T-helper 17 cell (primary cell): Measurements from ENCODE around the gene ZNF644. TPM values are rescaled to one million over a fixed set of nuclear protein-coding genes. Genes with fewer than 3 reads are reported as not detected.
"Not testable (repeated sequence)": the region's sequence is repeated elsewhere in the genome, so short reads cannot be mapped to it uniquely, and the experiment has no call there.

Experiments
- ATAC-seq: fragments of 150-1000 bp; cut with Tn5 transposase; 2 replicates; pipeline ENCODE4 v1.10.0; 2021; ENCODE audit warnings: mild to moderate bottlenecking, moderate library complexity
- DNase-seq, 3 donors: peaks; one replicate each; pipeline versions ENCODE4 v3.0.0 to v3.0.0-alpha.2; 2020 to 2021
- H3K9me3 ChIP-seq: one replicate; pipeline ENCODE4 v1.7.0; 2013; ENCODE audit warnings: low read length, mild to moderate bottlenecking; ENCODE audit not compliant: control insufficient read depth, poor library complexity, severe bottlenecking
- H3K27ac Mint-ChIP-seq: one replicate; pipeline ENCODE4 v1.8.0; 2022; ENCODE audit warnings: mild to moderate bottlenecking, moderate library complexity, mixed read lengths
- H3K27me3 Mint-ChIP-seq: one replicate; pipeline ENCODE4 v1.8.0; 2022; ENCODE audit warnings: mixed read lengths
- H3K36me3 Mint-ChIP-seq: one replicate; pipeline ENCODE4 v1.8.0; 2022; ENCODE audit warnings: low read depth, mixed read lengths
- H3K4me1 Mint-ChIP-seq: one replicate; pipeline ENCODE4 v1.8.0; 2022; ENCODE audit warnings: mild to moderate bottlenecking, mixed read lengths
- H3K4me3 Mint-ChIP-seq: one replicate; pipeline ENCODE4 v1.8.0; 2022; ENCODE audit warnings: mild to moderate bottlenecking, moderate library complexity, mixed read lengths
- total RNA-seq, 4 donors: library from RNA in 2 of 4; stranded (reverse) in 2 of 4; gene quantifications; one replicate each; pipeline ENCODE4 v1.2.3 and lab custom pipeline; 2022 to 2026

Gene ZNF644
- total RNA-seq, 2 donors from 2014 or later: 126 to 136 TPM

DNA sequence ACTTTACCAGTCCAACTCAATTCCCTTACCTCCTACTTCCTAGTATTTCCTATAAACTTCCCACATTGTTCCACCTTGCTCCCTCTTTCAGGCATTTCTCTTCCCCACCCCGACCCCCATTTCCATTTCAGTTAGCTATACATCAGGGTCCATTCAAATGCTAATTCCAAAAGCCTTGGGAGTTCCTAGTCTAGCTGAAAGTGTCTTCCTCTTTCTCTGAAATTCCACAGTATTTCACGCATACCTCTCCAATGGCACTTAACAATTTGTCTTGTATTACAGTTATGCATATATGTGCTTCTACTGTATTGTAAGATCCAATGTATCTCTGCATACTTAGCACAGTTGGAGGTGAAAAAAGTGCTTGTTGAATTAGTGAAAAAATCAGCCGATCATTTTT lies 94.9 kb downstream of the ZNF644 start:
- Mint-ChIP-seq H3K4me3 (no peak overlapping the region), H3K4me1 (peaks cover 47% of the 10 kb centered on the region)

DNA sequence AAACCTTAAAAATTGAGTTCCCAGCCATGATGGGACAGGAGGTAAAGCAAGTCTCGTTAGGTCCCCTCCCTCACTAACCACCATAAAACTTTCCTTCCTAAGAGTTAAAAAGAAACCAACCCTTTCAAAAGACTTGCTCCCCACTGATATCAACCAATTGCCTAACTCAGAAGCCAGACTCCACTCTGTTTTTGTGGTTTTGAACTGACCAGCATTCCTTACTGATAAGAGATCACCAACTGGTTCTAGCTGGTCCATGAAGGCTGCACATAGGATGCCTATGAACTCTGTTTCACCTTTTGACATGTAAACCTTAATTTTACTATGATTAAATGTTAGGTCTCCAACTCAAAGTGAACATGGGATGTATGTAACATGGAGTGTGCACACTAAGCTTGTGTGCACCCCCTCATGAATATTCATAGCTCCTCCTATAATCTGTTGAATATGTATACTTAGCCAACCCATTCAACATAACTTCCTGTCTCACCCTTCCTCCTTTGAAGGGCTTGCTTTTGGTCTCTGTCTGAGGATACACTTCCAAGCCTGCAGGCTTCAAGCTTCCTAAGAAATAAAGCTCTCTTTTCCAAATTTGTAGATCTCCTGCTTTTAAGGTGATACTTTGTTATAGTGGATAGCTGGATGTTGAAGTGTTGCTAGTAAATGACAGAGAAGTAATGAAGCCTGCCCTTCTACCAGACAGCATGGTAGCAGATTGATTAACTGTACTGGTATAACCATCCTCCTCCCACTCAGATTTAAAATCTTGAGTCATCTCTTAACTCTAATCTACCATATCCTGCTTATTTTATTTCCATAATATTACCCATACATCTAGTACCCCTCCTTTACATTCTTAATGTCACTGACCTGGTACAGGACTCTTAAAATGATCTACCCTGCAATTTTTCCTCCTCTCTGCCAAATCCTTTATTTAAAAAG lies 95.6 kb downstream of the ZNF644 start:
- ATAC-seq (peak; percentile 34), DNase-seq (no peak)
- H3K4me3 Mint-ChIP-seq: no peak overlapping the region
- H3K4me1 Mint-ChIP-seq: peaks cover 47% of the 10 kb centered on the region
- no peaks in the 10 kb centered on the region for H3K27me3 Mint-ChIP-seq
- peak overlapping the region; percentile 0 for H3K27ac Mint-ChIP-seq
- no peaks in the 10 kb centered on the region for H3K9me3 ChIP-seq
- peaks cover 2% of the 10 kb centered on the region for H3K36me3 Mint-ChIP-seq

More for the DNA sequence above, 94.9 kb downstream of the ZNF644 start:
- ATAC-seq (no peak), DNase-seq (no peak)
- no peak overlapping the region for H3K27ac Mint-ChIP-seq
- H3K9me3 ChIP-seq: no peaks in the 10 kb centered on the region
- H3K36me3 Mint-ChIP-seq: peaks cover 2% of the 10 kb centered on the region
- H3K27me3 Mint-ChIP-seq: no peaks in the 10 kb centered on the region

DNA sequence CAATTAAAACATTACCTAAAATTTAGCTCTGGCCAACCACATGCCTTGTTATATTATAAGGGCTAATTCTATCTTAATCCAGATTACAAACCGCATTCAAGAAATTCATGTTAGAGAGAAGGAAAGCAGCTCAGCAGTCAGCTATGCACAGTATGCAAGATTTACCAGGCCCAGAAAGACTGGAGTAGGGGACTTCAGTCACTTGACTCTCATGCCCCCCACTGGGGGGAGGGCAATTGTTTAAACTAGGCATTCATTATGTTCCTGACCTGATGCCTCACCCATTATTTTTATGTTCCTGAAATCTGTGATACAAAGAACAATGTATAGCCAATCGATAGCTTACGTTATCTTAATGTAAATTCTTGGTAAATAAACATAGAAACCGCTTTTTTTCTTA lies 96.9 kb downstream of the ZNF644 start:
- no peak overlapping the region for H3K4me3 Mint-ChIP-seq
- peaks cover 2% of the 10 kb centered on the region for H3K36me3 Mint-ChIP-seq
- DNase-seq: no peak
- no peaks in the 10 kb centered on the region for H3K27me3 Mint-ChIP-seq
- H3K9me3 ChIP-seq: no peaks in the 10 kb centered on the region
- ATAC-seq: no peak
- H3K27ac Mint-ChIP-seq: no peak overlapping the region
- peaks cover 48% of the 10 kb centered on the region for H3K4me1 Mint-ChIP-seq

DNA sequence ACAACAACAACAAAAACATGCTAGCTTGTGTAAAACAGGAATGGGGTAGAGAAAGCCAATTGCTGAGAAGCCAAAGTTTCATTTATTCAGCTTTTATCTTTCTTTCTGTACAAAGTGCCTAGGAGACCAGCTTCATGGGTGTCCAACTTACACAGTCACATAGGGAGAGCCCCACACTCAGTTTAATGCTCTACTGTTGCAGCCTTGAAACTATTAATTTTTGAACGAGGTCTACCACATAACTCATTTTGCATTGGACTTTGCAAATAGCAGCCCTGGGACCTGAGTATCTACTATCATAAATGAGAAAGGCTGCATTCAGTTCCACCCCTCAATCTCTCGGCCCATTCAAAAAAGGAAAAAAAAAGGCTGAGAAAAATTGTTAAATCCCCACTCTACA lies 98.8 kb downstream of the ZNF644 start:
- no peaks in the 10 kb centered on the region for H3K36me3 Mint-ChIP-seq
- no peaks in the 10 kb centered on the region for H3K9me3 ChIP-seq
- H3K27me3 Mint-ChIP-seq: no peaks in the 10 kb centered on the region
- peaks cover 51% of the 10 kb centered on the region for H3K4me1 Mint-ChIP-seq
- H3K27ac Mint-ChIP-seq: peak overlapping the region; percentile 56
- H3K4me3 Mint-ChIP-seq: no peak overlapping the region
- ATAC-seq (no peak), DNase-seq (no peak)

DNA sequence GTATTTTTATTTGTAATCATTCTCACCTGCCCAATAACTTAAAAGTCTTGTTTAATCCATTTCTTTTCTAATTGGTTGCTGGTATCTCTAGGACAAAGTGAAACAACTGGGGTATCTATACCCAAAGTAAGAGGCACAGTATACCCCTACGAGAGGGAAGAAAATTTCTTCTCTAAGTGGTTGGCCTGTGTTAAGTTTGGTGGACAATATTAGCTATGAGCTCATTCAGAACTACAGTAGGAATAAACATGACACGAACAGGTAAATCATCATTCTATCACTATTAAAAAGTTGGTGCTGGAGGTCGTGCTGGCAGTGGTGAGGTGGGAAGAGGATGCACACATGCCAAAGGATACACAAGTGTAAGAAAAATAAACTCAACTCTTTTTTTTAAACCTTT lies 99.6 kb downstream of the ZNF644 start:
- no peaks in the 10 kb centered on the region for H3K27me3 Mint-ChIP-seq
- H3K9me3 ChIP-seq: no peaks in the 10 kb centered on the region
- peak overlapping the region; percentile 22 for H3K4me3 Mint-ChIP-seq
- DNase-seq: no peak
- peaks cover under 1% of the 10 kb centered on the region for H3K36me3 Mint-ChIP-seq
- ATAC-seq: no peak
- peaks cover 51% of the 10 kb centered on the region for H3K4me1 Mint-ChIP-seq
- peak overlapping the region; percentile 56 for H3K27ac Mint-ChIP-seq

DNA sequence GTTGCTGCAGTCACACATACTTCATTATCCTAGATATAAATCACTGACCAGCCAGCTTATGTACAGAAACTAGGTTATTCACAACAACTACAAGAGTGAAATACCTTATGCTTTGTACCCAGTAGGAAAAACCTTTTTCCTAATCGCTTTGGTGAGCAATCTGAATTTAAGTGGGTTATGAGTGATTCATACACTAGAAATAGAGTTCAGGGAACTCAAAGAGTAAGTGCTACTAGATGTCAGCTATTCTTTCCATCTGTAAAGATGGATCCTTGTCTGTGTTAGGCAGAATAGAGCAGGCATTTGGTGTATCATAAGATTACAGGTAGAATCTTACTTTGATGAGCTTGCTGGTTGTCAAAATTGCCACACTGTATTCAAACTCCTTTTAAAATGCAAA lies 101.9 kb downstream of the ZNF644 start:
- peaks cover 3% of the 10 kb centered on the region for H3K36me3 Mint-ChIP-seq
- peak; percentile 35 for ATAC-seq
- H3K4me3 Mint-ChIP-seq: no peak overlapping the region
- no peaks in the 10 kb centered on the region for H3K9me3 ChIP-seq
- DNase-seq: no peak
- H3K27ac Mint-ChIP-seq: peak overlapping the region; percentile 65
- H3K4me1 Mint-ChIP-seq: peaks cover 41% of the 10 kb centered on the region
- H3K27me3 Mint-ChIP-seq: no peaks in the 10 kb centered on the region

DNA sequence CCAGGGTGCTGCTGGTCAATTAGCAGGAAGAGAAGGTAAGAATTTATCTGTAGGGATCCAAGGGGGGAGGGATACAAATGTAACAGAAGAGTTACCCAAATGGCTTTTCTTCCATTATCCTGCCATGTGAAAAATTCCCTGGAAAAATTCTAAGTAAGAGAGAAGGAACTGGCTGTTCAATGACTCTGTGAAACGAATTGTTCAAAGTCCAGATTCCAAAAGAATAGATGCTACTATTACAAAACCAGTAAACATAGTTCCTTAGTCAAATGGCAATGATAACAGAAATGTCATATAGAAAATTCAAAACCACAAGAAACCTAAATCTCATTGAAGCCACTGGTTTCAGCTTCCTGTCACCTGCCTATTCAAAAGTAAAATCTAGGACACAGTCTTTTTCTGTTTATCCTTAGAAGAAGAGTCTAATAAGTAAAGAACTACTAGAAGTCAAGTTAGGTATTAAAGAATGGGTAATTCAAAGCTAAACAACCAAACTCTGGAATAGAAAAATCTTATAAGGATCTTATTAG lies 102.6 kb downstream of the ZNF644 start:
- Mint-ChIP-seq H3K27ac (no peak overlapping the region), H3K4me1 (peaks cover 38% of the 10 kb centered on the region), H3K36me3 (peaks cover 3% of the 10 kb centered on the region), H3K4me3 (peak overlapping the region; percentile 47), H3K27me3 (no peaks in the 10 kb centered on the region)
- no peaks in the 10 kb centered on the region for H3K9me3 ChIP-seq
- DNase-seq (no peak), ATAC-seq (peak; percentile 74)

DNA sequence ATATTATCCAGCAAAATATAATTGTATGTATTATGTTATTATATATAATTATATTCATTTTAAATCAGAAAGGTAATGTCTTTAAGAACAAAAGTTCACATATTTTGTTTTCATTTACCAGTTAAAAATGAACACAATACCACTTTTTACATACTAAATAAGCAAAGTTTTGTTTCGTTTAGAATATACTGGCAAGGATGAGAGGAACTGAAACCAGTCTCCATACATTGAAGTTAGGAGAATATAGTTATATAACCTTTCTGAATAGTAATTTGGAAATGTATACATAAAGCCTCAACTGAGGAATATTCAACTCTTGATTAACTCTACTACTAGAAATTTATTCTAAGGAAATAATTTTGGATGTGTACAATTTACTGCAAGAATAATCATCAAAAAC lies 110.5 kb downstream of the ZNF644 start:
- no peak for DNase-seq
- H3K36me3 Mint-ChIP-seq: no peaks in the 10 kb centered on the region
- H3K9me3 ChIP-seq: no peaks in the 10 kb centered on the region
- H3K27ac Mint-ChIP-seq: no peak overlapping the region
- H3K27me3 Mint-ChIP-seq: no peaks in the 10 kb centered on the region
- H3K4me1 Mint-ChIP-seq: peaks cover 7% of the 10 kb centered on the region
- no peak overlapping the region for H3K4me3 Mint-ChIP-seq
- ATAC-seq: no peak

DNA sequence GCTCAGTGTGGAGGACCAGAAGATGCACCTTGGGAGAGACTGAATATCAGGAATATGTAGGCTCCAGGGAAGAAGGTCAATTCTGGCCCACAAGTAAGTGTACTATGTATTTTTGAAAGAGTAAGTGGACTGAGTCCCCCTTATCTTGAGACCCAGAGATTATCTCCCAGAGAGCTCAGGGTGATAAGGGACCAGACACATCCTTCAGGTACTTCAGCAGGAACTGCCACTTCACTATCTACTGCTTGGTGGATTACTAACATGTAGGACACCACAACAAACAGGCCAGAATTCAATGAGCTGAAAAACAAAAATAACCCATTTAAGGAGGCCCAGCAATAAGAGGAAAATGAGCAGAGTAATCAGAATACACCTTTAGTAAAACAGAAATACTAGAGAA lies 119.2 kb downstream of the ZNF644 start:
- H3K4me1 Mint-ChIP-seq: peaks cover 5% of the 10 kb centered on the region
- H3K36me3 Mint-ChIP-seq: peaks cover 7% of the 10 kb centered on the region
- no peaks in the 10 kb centered on the region for H3K27me3 Mint-ChIP-seq
- no peaks in the 10 kb centered on the region for H3K9me3 ChIP-seq
- ATAC-seq: no peak
- no peak overlapping the region for H3K4me3 Mint-ChIP-seq
- DNase-seq: no peak
- no peak overlapping the region for H3K27ac Mint-ChIP-seq

DNA sequence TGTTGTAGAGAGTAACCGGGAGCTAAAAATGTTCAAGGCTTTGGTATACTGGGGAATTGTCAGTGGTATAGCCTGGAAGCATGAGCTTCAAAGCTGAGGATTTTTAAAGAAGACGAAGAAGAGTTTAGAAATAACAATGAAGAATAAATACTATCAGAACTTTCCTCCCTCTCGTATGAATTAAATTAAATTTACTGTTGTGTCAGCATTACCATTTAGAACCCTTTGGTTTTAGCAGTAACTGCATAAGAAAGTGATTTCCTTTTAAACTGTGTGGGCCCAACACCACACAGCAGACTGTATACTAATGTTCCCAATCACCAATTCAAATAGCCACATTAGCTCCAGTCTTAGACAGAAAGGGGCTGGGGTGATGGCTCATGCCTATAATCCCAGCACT lies 122.6 kb downstream of the ZNF644 start:
- ATAC-seq: no peak
- no peaks in the 10 kb centered on the region for H3K9me3 ChIP-seq
- no peak for DNase-seq
- Mint-ChIP-seq H3K4me1 (peaks cover 5% of the 10 kb centered on the region), H3K27ac (no peak overlapping the region), H3K27me3 (no peaks in the 10 kb centered on the region), H3K36me3 (peaks cover 7% of the 10 kb centered on the region), H3K4me3 (no peak overlapping the region)

DNA sequence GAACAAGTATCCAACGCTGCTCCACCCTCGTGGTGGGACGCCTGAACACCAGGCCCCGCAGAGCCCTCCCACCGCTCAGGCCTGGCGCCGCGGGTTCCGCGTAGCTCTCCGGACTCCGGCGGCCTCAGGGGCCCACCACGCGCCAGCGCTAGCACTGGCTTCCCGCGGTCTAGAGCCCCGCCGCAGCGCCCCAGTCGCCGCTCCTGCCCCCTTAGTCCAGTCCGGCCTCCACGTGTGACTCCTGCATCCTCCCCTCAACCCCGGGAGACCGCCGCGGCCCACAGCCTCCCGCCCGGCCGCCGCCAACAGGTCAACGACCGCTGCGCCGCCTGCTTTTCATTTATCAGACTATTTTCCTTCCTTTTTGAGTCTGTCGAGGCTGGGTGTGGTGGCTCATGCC lies 128.2 kb downstream of the ZNF644 start:
- not testable (repeated sequence) for H3K9me3 ChIP-seq, H3K36me3 Mint-ChIP-seq, H3K4me3 Mint-ChIP-seq, H3K27me3 Mint-ChIP-seq, DNase-seq, H3K27ac Mint-ChIP-seq, ATAC-seq, H3K4me1 Mint-ChIP-seq

DNA sequence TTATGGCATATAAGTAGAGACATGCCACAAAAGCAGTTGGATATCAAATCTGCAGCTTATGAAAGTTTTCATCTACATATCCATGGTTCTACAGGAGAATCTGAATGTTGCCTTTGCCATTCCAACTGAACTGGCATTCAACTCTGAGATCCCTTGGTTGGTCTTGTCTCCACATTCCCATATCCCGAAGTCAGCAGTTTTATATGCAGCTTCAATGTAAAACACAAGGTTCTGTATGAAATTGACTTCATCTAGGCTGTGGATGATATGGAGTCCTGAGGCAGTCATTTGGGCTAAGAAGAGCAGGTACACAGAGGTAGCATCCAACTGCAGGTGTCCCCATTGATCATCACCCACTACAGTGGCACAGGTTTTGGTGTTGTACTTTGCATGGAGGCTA lies 129.0 kb downstream of the ZNF644 start:
- H3K27ac Mint-ChIP-seq, H3K9me3 ChIP-seq, H3K4me1 Mint-ChIP-seq, H3K36me3 Mint-ChIP-seq, ATAC-seq, H3K27me3 Mint-ChIP-seq, H3K4me3 Mint-ChIP-seq, DNase-seq: not testable (repeated sequence)

DNA sequence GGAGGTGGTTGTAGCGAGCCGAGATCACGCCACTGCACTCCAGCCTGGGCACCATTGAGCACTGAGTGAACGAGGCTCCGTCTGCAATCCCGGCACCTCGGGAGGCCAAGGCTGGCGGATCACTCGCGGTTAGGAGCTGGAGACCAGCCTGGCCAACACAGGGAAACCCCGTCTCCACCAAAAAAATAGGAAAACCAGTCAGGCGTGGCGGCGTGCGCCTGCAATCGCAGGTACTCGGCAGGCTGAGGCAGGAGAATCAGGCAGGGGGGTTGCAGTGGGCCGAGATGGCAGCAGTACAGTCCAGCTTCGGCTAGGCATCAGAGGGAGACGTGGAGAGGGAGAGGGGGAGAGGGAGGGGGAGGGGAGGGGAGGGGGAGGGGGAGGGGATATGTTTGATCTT lies 129.6 kb downstream of the ZNF644 start:
- H3K9me3 ChIP-seq, ATAC-seq, H3K27ac Mint-ChIP-seq, H3K36me3 Mint-ChIP-seq, H3K4me3 Mint-ChIP-seq, H3K4me1 Mint-ChIP-seq, H3K27me3 Mint-ChIP-seq, DNase-seq: not testable (repeated sequence)

DNA sequence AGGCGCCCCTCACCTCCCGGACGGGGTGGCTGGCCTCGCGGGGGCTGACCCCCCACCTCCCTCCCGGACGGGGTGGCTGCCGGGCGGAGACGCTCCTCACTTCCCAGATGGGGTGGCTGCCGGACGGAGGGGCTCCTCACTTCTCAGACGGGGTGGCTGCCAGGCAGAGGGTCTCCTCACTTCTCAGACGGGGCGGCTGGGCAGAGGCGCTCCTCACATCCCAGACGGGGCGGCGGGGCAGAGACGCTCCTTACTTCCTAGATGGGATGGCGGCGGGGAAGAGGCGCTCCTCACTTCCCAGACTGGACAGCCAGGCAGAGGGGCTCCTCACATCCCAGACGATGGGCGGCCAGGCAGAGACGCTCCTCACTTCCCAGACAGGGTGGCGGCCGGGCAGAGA lies 130.1 kb downstream of the ZNF644 start:
- not testable (repeated sequence) for H3K27ac Mint-ChIP-seq, H3K4me3 Mint-ChIP-seq, H3K9me3 ChIP-seq, H3K36me3 Mint-ChIP-seq, H3K27me3 Mint-ChIP-seq, H3K4me1 Mint-ChIP-seq, DNase-seq, ATAC-seq
